K562 (cell line): ENCODE measurements around the gene B4GALT5. TPM values are rescaled to one million over a fixed set of nuclear protein-coding genes. Genes with fewer than 3 reads are reported as not detected.
A peak's percentile ranks its signal among the peaks of the same experiment; 100 is the strongest.

Experiments
- CAMTA2 ChIP-seq: fragments of 250-450 bp; sonication (Bioruptor Pico); conservative IDR thresholded peaks from 2 replicates; pipeline ENCODE4 v1.5.1; 2022
- FIP1L1 ChIP-seq: fragments of 200-400 bp; formaldehyde crosslinking; IDR thresholded peaks from 2 replicates; pipeline ENCODE4 v1.6.1; 2018; ENCODE audit warnings: mild to moderate bottlenecking, low read depth, low read length; ENCODE audit not compliant: poor library complexity, severe bottlenecking
- FOXK2 ChIP-seq, 2 experiments: fragments of 450-650 bp; IDR thresholded peaks in 1 of 2; conservative IDR thresholded peaks in 1 of 2; 2 replicates each; pipeline ENCODE4 v1.6.1; 2016; ENCODE audit warnings: low read depth in 2 of 2, mild to moderate bottlenecking in 1 of 2
- GABPA ChIP-seq: fragments of 200-800 bp; sonication (Bioruptor generic); conservative IDR thresholded peaks from 2 replicates; pipeline ENCODE4 v1.6.1; 2016; ENCODE audit warnings: low read depth, missing genetic modification characterization, missing compliant biosample characterization
- KAT8 ChIP-seq: fragments of 450-650 bp; IDR thresholded peaks from 2 replicates; pipeline ENCODE4 v1.6.1; 2016; ENCODE audit warnings: low read depth, mild to moderate bottlenecking
- MAX ChIP-seq: sonication (generic); formaldehyde crosslinking; IDR thresholded peaks from 2 replicates; pipeline ENCODE4 v1.9.0; 2022; ENCODE audit warnings: mild to moderate bottlenecking, missing genetic modification reagents
- MTA3 ChIP-seq: fragments of 450-650 bp; formaldehyde crosslinking; IDR thresholded peaks from 2 replicates; pipeline ENCODE4 v1.6.1; 2017; ENCODE audit warnings: mild to moderate bottlenecking, borderline replicate concordance
- POLR2AphosphoS5 ChIP-seq: IDR thresholded peaks from 2 replicates; pipeline ENCODE4 v1.6.1; 2011; ENCODE audit warnings: mild to moderate bottlenecking, low read depth, low read length, moderate library complexity; ENCODE audit not compliant: control insufficient read depth, insufficient read depth
- POLR3G ChIP-seq: IDR thresholded peaks from 2 replicates; pipeline ENCODE4 v1.6.1; 2011; ENCODE audit not compliant: insufficient read length, insufficient replicate concordance; ENCODE audit errors: extremely low read depth
- SRF ChIP-seq, 2 experiments: fragments of 250-450, 450-650 bp in 1 of 2; sonication (Bioruptor Pico) in 1 of 2; sonication (generic) in 1 of 2; formaldehyde crosslinking; IDR thresholded peaks; 2 replicates each; pipeline versions ENCODE4 v1.5.0 to v1.5.1; 2020 to 2022; ENCODE audit warnings: mild to moderate bottlenecking in 1 of 2, missing genetic modification reagents in 1 of 2
- SRSF9 ChIP-seq: fragments of 200-400 bp; formaldehyde crosslinking; IDR thresholded peaks from 2 replicates; pipeline ENCODE4 v1.6.1; 2017; ENCODE audit warnings: low read depth, low read length, borderline replicate concordance
- TAF7 ChIP-seq: fragments of 450-650 bp; IDR thresholded peaks from 2 replicates; pipeline ENCODE4 v1.6.1; 2016; ENCODE audit warnings: missing genetic modification characterization, missing compliant biosample characterization
- TFAP4 ChIP-seq: sonication (generic); formaldehyde crosslinking; IDR thresholded peaks from 2 replicates; pipeline ENCODE4 v1.8.0; 2022; ENCODE audit warnings: missing genetic modification reagents, mild to moderate bottlenecking, moderate library complexity, borderline replicate concordance
- TRIM24 ChIP-seq, 2 experiments: fragments of 450-650 bp; IDR thresholded peaks; 2 replicates each; pipeline ENCODE4 v1.6.1; 2016
- ZNF143 ChIP-seq: sonication (generic); formaldehyde crosslinking; IDR thresholded peaks from 2 replicates; pipeline ENCODE4 v1.9.0; 2022; ENCODE audit warnings: mild to moderate bottlenecking, missing genetic modification reagents
- ZNF253 ChIP-seq: fragments of 250-450 bp; sonication (Bioruptor Pico); conservative IDR thresholded peaks from 2 replicates; pipeline ENCODE4 v1.6.1; 2021; ENCODE audit warnings: mild to moderate bottlenecking
- ZNF586 ChIP-seq: fragments of 450-650 bp; formaldehyde crosslinking; conservative IDR thresholded peaks from 2 replicates; pipeline ENCODE4 v1.4.0; 2020; ENCODE audit warnings: mild to moderate bottlenecking, moderate library complexity
- polyA plus RNA-seq, 8 experiments: library from polyadenylated mRNA; depleted of rRNA in 4 of 8; stranded (reverse) in 5 of 8; unstranded in 3 of 8; fragments of >200 nt; fragmentation: Nextera tagmentation in 2 of 8; fragmentation: Illumina TruSeq in 1 of 8; extraction: Ambion mirVana in 2 of 8; extraction: Trizol in 1 of 8; gene quantifications; 2 replicates each; pipeline versions ENCODE4 v1.2.1 to v1.2.3, GENCODE V29; 2011 to 2014; ENCODE audit warnings: inconsistent platforms in 1 of 8, missing spikeins in 1 of 8
- total RNA-seq, 7 experiments: library from RNA; depleted of rRNA in 6 of 7; stranded (reverse); fragments of >200 nt in 6 of 7; fragmentation: Illumina TruSeq in 2 of 7; extraction: Trizol in 2 of 7; gene quantifications; 2 replicates each; pipeline versions ENCODE4 v1.2.1 to v1.2.3, GENCODE V29; 2011 to 2021; ENCODE audit warnings: low replicate concordance in 1 of 7
- TF ChIP-seq, protein P1 (sequence below): fragments of 250-450 bp; sonication (Bioruptor Pico); IDR thresholded peaks from 2 replicates; pipeline ENCODE4 v1.4.0; 2020; ENCODE audit warnings: mild to moderate bottlenecking, moderate library complexity
- TF ChIP-seq, protein P2 (sequence below): sonication (generic); formaldehyde crosslinking; IDR thresholded peaks from 2 replicates; pipeline ENCODE4 v1.8.1; 2023; ENCODE audit warnings: mild to moderate bottlenecking, missing genetic modification reagents

The B4GALT5 gene
- total and polyA plus RNA-seq, 9 of the 15 experiments (the other 6 are each of a cell fraction or from before 2014, with no cell fraction given): 8.5 to 32.6 (median 23.4) TPM

- TF ChIP-seq ZNF253 (CRISPR knock-in tag) (no peak), POLR3G (no peak), TAF7 (tag) (no peak; the same call in 1 of the 2 replicates), FIP1L1 (no peak), MAX (CRISPR knock-in tag) (no peak), POLR2AphosphoS5 (no peak), MTA3 (peak; percentile 77; the same call in 1 of the 2 replicates), SRF (CRISPR knock-in tag; IDR thresholded peaks at IDR 0.05) (peak in 1 of 2 experiments; percentile 26; a peak in 1 of 4 replicates), SRSF9 (no peak), TRIM24 (IDR thresholded peaks at IDR 0.05) (peak in 1 of 2 experiments; percentile 68; a peak in 3 of 4 replicates), CAMTA2 (CRISPR knock-in tag) (no peak), TFAP4 (CRISPR knock-in tag) (no peak), ZNF143 (no peak), KAT8 (no peak), ZNF586 (no peak), FOXK2 (conservative IDR thresholded peaks at IDR 0.05 in 1 of 2, IDR thresholded peaks at IDR 0.05 in 1 of 2; ENCODE audit: low read depth in 2 of 2) (0 out of 4 replicates have a peak, but pooled peaks of 1 of the 2 experiments have one; percentile 15), GABPA (tag) (0 out of 2 replicates have a peak, but pooled peaks have one; percentile 29)
- TF ChIP-seq, protein P1, sequence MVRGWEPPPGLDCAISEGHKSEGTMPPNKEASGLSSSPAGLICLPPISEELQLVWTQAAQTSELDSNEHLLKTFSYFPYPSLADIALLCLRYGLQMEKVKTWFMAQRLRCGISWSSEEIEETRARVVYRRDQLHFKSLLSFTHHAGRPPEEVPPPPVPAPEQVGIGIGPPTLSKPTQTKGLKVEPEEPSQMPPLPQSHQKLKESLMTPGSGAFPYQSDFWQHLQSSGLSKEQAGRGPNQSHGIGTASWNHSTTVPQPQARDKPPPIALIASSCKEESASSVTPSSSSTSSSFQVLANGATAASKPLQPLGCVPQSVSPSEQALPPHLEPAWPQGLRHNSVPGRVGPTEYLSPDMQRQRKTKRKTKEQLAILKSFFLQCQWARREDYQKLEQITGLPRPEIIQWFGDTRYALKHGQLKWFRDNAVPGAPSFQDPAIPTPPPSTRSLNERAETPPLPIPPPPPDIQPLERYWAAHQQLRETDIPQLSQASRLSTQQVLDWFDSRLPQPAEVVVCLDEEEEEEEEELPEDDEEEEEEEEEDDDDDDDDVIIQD (CRISPR knock-in tag): no peak
- TF ChIP-seq, protein P2, sequence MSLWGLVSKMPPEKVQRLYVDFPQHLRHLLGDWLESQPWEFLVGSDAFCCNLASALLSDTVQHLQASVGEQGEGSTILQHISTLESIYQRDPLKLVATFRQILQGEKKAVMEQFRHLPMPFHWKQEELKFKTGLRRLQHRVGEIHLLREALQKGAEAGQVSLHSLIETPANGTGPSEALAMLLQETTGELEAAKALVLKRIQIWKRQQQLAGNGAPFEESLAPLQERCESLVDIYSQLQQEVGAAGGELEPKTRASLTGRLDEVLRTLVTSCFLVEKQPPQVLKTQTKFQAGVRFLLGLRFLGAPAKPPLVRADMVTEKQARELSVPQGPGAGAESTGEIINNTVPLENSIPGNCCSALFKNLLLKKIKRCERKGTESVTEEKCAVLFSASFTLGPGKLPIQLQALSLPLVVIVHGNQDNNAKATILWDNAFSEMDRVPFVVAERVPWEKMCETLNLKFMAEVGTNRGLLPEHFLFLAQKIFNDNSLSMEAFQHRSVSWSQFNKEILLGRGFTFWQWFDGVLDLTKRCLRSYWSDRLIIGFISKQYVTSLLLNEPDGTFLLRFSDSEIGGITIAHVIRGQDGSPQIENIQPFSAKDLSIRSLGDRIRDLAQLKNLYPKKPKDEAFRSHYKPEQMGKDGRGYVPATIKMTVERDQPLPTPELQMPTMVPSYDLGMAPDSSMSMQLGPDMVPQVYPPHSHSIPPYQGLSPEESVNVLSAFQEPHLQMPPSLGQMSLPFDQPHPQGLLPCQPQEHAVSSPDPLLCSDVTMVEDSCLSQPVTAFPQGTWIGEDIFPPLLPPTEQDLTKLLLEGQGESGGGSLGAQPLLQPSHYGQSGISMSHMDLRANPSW (CRISPR knock-in tag): no peak
Measured at GRCh38 chr20:49747707-49748524, 34.2 kb upstream of the B4GALT5 start (continued).
